WTC11 (cell line): ENCODE data around the gene SDHAF2.

Experiments used
- E2F5 ChIP-seq: sonication (generic); formaldehyde crosslinking; IDR thresholded peaks from 2 replicates; pipeline ENCODE4 v1.8.1; 2022; ENCODE audit warnings: mild to moderate bottlenecking, moderate library complexity, missing genetic modification reagents
- ESRRA ChIP-seq: sonication (generic); formaldehyde crosslinking; IDR thresholded peaks from 2 replicates; pipeline ENCODE4 v1.8.1; 2022; ENCODE audit warnings: mild to moderate bottlenecking, missing genetic modification reagents, borderline replicate concordance
- FOXJ3 ChIP-seq: sonication (generic); formaldehyde crosslinking; IDR thresholded peaks from 2 replicates; pipeline ENCODE4 v1.9.0; 2021; ENCODE audit warnings: missing genetic modification reagents, mild to moderate bottlenecking, borderline replicate concordance
- JUN ChIP-seq: sonication (generic); formaldehyde crosslinking; IDR thresholded peaks from 2 replicates; pipeline ENCODE4 v1.8.0; 2023; ENCODE audit warnings: mild to moderate bottlenecking, missing genetic modification reagents
- MXD4 ChIP-seq: fragments of 250-450 bp; sonication (Bioruptor Pico); IDR thresholded peaks from 2 replicates; pipeline ENCODE4 v1.8.0; 2021; ENCODE audit warnings: mild to moderate bottlenecking, moderate library complexity, borderline replicate concordance
- NR3C1 ChIP-seq: sonication (generic); formaldehyde crosslinking; conservative IDR thresholded peaks from 2 replicates; pipeline ENCODE4 v1.8.1; 2023; ENCODE audit warnings: low read depth, mild to moderate bottlenecking, missing genetic modification reagents
- STAT6 ChIP-seq: sonication (generic); formaldehyde crosslinking; conservative IDR thresholded peaks from 2 replicates; pipeline ENCODE4 v1.8.1; 2023; ENCODE audit warnings: mild to moderate bottlenecking, low read depth, missing genetic modification reagents, moderate library complexity
- ZNF425 ChIP-seq: fragments of 250-450 bp; sonication (Bioruptor Pico); conservative IDR thresholded peaks from 2 replicates; pipeline ENCODE4 v1.9.0; 2021; ENCODE audit warnings: mild to moderate bottlenecking
- TF ChIP-seq, protein P1 (sequence below): sonication (generic); formaldehyde crosslinking; IDR thresholded peaks from 2 replicates; pipeline ENCODE4 v1.8.1; 2023; ENCODE audit warnings: mild to moderate bottlenecking, missing genetic modification reagents, moderate library complexity
- TF ChIP-seq, protein P2 (sequence below): fragments of 200-600 bp; IDR thresholded peaks from 2 replicates; pipeline ENCODE4 v1.8.0; 2022; ENCODE audit warnings: antibody characterized with exemption
- TF ChIP-seq, protein P3 (sequence below): sonication (generic); formaldehyde crosslinking; IDR thresholded peaks from 2 replicates; pipeline ENCODE4 v1.8.0; 2022; ENCODE audit warnings: missing genetic modification reagents
- TF ChIP-seq, protein P4 (sequence below): sonication (generic); formaldehyde crosslinking; IDR thresholded peaks from 2 replicates; pipeline ENCODE4 v1.8.1; 2022; ENCODE audit warnings: missing genetic modification reagents, borderline replicate concordance

DNA sequence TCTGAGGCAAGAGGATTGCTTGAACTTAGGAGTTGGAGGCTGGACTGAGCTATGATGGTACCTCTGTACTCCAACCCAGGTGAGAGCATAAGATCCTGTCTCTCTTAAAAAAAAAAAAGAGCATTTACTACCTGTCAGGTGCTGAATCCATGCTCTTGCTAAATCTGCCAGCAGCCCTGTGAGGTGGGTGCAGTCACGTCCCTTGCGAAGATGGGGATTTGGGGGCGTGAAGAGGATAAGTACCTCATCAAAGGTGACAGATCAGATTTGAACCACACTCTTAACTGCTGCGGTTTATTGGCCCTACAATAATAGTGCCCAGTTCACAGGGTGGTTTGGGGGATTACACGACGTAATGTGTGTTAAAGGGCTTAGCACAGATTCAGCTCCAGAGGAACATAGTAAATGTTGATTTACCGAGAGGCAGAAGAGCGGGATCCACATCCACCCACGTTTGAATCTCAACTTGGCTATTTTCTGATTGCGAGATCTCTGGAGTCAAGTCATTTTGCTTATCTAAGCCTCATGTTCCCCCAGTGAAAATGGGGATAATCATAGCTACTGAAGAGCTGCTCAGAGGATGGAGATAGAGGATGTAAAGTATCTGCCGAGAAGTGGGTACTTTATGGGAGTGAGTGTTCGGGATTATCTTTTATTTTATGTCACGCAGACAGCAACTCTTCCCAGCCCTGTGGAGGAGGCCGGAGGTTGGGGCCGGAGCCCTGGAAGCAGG, 50.5 kb downstream of the SDHAF2 start:
- TF ChIP-seq, protein P1, sequence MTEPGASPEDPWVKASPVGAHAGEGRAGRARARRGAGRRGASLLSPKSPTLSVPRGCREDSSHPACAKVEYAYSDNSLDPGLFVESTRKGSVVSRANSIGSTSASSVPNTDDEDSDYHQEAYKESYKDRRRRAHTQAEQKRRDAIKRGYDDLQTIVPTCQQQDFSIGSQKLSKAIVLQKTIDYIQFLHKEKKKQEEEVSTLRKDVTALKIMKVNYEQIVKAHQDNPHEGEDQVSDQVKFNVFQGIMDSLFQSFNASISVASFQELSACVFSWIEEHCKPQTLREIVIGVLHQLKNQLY (CRISPR knock-in tag) = no peak
- TF ChIP-seq, protein P2, sequence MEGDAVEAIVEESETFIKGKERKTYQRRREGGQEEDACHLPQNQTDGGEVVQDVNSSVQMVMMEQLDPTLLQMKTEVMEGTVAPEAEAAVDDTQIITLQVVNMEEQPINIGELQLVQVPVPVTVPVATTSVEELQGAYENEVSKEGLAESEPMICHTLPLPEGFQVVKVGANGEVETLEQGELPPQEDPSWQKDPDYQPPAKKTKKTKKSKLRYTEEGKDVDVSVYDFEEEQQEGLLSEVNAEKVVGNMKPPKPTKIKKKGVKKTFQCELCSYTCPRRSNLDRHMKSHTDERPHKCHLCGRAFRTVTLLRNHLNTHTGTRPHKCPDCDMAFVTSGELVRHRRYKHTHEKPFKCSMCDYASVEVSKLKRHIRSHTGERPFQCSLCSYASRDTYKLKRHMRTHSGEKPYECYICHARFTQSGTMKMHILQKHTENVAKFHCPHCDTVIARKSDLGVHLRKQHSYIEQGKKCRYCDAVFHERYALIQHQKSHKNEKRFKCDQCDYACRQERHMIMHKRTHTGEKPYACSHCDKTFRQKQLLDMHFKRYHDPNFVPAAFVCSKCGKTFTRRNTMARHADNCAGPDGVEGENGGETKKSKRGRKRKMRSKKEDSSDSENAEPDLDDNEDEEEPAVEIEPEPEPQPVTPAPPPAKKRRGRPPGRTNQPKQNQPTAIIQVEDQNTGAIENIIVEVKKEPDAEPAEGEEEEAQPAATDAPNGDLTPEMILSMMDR = no peak
- no peak for TF ChIP-seq MXD4
- no peak for TF ChIP-seq E2F5 (CRISPR knock-in tag)
- no peak for TF ChIP-seq NR3C1
- TF ChIP-seq ZNF425 = no peak
- TF ChIP-seq ESRRA (CRISPR knock-in tag) = no peak
- TF ChIP-seq, protein P3, sequence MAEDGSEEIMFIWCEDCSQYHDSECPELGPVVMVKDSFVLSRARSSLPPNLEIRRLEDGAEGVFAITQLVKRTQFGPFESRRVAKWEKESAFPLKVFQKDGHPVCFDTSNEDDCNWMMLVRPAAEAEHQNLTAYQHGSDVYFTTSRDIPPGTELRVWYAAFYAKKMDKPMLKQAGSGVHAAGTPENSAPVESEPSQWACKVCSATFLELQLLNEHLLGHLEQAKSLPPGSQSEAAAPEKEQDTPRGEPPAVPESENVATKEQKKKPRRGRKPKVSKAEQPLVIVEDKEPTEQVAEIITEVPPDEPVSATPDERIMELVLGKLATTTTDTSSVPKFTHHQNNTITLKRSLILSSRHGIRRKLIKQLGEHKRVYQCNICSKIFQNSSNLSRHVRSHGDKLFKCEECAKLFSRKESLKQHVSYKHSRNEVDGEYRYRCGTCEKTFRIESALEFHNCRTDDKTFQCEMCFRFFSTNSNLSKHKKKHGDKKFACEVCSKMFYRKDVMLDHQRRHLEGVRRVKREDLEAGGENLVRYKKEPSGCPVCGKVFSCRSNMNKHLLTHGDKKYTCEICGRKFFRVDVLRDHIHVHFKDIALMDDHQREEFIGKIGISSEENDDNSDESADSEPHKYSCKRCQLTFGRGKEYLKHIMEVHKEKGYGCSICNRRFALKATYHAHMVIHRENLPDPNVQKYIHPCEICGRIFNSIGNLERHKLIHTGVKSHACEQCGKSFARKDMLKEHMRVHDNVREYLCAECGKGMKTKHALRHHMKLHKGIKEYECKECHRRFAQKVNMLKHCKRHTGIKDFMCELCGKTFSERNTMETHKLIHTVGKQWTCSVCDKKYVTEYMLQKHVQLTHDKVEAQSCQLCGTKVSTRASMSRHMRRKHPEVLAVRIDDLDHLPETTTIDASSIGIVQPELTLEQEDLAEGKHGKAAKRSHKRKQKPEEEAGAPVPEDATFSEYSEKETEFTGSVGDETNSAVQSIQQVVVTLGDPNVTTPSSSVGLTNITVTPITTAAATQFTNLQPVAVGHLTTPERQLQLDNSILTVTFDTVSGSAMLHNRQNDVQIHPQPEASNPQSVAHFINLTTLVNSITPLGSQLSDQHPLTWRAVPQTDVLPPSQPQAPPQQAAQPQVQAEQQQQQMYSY = no peak
- no peak for TF ChIP-seq FOXJ3
- no peak for TF ChIP-seq STAT6 (CRISPR knock-in tag)
- no peak for TF ChIP-seq JUN
- TF ChIP-seq, protein P4, sequence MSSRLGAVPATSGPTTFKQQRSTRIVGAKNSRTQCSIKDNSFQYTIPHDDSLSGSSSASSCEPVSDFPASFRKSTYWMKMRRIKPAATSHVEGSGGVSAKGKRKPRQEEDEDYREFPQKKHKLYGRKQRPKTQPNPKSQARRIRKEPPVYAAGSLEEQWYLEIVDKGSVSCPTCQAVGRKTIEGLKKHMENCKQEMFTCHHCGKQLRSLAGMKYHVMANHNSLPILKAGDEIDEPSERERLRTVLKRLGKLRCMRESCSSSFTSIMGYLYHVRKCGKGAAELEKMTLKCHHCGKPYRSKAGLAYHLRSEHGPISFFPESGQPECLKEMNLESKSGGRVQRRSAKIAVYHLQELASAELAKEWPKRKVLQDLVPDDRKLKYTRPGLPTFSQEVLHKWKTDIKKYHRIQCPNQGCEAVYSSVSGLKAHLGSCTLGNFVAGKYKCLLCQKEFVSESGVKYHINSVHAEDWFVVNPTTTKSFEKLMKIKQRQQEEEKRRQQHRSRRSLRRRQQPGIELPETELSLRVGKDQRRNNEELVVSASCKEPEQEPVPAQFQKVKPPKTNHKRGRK (CRISPR knock-in tag) = no peak
